Spleen (tissue), 11 donors: ENCODE data around the gene CHID1. TPM values are rescaled to one million over a fixed set of nuclear protein-coding genes. Genes with fewer than 3 reads are reported as not detected.

Experiments
- DNase-seq: peaks from one replicate; pipeline ENCODE4 v3.0.0-alpha.2; 2020
- H3K27ac ChIP-seq, 8 donors: fragments of 200-600 bp; sonication (generic) in 7 of 8; 1 replicate in 4 of 8; 2 replicates in 4 of 8; pipeline versions ENCODE4 v1.5.0 to v1.8.0; 2016 to 2021; ENCODE audit warnings: inconsistent platforms in 4 of 8, mild to moderate bottlenecking in 4 of 8, moderate library complexity in 1 of 8
- H3K27me3 ChIP-seq, 7 donors: fragments of 200-600 bp; sonication (generic) in 6 of 7; replicated peaks in 1 of 7; 1 replicate in 4 of 7; 2 replicates in 3 of 7; pipeline versions ENCODE4 v1.5.0 to v1.8.0; 2016 to 2021; ENCODE audit warnings: inconsistent platforms in 3 of 7, mild to moderate bottlenecking in 1 of 7
- H3K36me3 ChIP-seq, 6 donors: fragments of 200-600 bp; sonication (generic) in 5 of 6; 1 replicate in 4 of 6; 2 replicates in 2 of 6; pipeline versions ENCODE4 v1.5.0 to v1.8.0; 2016 to 2021; ENCODE audit warnings: inconsistent platforms in 2 of 6
- H3K4me1 ChIP-seq, 6 donors: fragments of 200-600 bp; sonication (generic) in 5 of 6; 1 replicate in 3 of 6; 2 replicates in 3 of 6; pipeline versions ENCODE4 v1.5.0 to v1.8.0; 2016 to 2021; ENCODE audit warnings: inconsistent platforms in 3 of 6
- H3K4me3 ChIP-seq, 8 donors: fragments of 200-600 bp; sonication (generic) in 7 of 8; 1 replicate in 4 of 8; 2 replicates in 4 of 8; pipeline versions ENCODE4 v1.5.0 to v1.8.0; 2016 to 2021; ENCODE audit warnings: inconsistent platforms in 4 of 8, mild to moderate bottlenecking in 4 of 8, moderate library complexity in 2 of 8
- H3K9me3 ChIP-seq, 8 donors: fragments of 200-600 bp; sonication (generic) in 7 of 8; 1 replicate in 4 of 8; 2 replicates in 4 of 8; pipeline versions ENCODE4 v1.5.0 to v1.8.0; 2016 to 2021; ENCODE audit warnings: inconsistent platforms in 4 of 8
- POLR2A ChIP-seq, 3 donors: fragments of 450-650 bp; IDR thresholded peaks; one replicate each; pipeline ENCODE4 v1.5.1; 2017; ENCODE audit warnings: antibody characterized with exemption in 3 of 3, mild to moderate bottlenecking in 1 of 3
- POLR2AphosphoS5 ChIP-seq, 3 donors: sonication (generic); formaldehyde crosslinking; IDR thresholded peaks; one replicate each; pipeline ENCODE4 v1.5.1; 2017; ENCODE audit warnings: antibody characterized with exemption in 3 of 3
- WGBS, 5 donors: extraction: QIAGEN DNeasy Blood & Tissue Kit in 3 of 5; methylation state at CpG; one replicate each; pipeline versions ENCODE4 v1.1.5 to v1.1.7; 2013 to 2018; 5-methylcytosine and 5-hydroxymethylcytosine counted together
- intact Hi-C: fragments of 100-400 bp; cut with DNase I; formaldehyde crosslinking; loops from one replicate; pipeline ENCODE4 v1.15.0; 2023; ENCODE audit warnings: low total_unique reads
- polyA plus RNA-seq, 3 donors: library from polyadenylated mRNA; stranded (reverse); fragments of 200-250 nt; gene quantifications; one replicate each; pipeline ENCODE4 v1.2.1, GENCODE V29; 2013
- total RNA-seq, 7 donors: library from RNA; depleted of rRNA in 3 of 7; stranded (reverse); fragments of >200 nt in 3 of 7; fragmentation: NEBNext Ultra II Directional in 4 of 7; extraction: Animal tissue kit (Norgen Biotek cat#: 25700) in 4 of 7; gene quantifications; one replicate each; pipeline versions ENCODE4 v1.1.0 to v1.2.1, GENCODE V29; 2016 to 2021
- TF ChIP-seq, protein P1 (sequence below), 11 experiments: fragments of 200-600 bp in 7 of 11; fragments of 450-650 bp in 4 of 11; sonication (generic) in 4 of 11; IDR thresholded peaks in 8 of 11; conservative IDR thresholded peaks in 3 of 11; 1 replicate in 7 of 11; 2 replicates in 4 of 11; pipeline versions ENCODE4 v1.4.0 to v1.8.0; 2016 to 2021; ENCODE audit warnings: antibody characterized with exemption in 11 of 11, inconsistent platforms in 4 of 11, mild to moderate bottlenecking in 1 of 11
- donor health status: healthy with polysubstance abuse.
- donor health status: DM: no; HTN: no; CAD: no; lungs with moderate emphysema.
- donor health status: DM: no; HTN: no; CAD: no.
- donor health status: Bipolar disorder and iron deficiency.
- donor health status: healthy.
- donor health status: DM: no; HTN: no; CAD: no.
- donor health status: DM: yes; HTN: yes; CAD: no.

CHID1 gene
- total and polyA plus RNA-seq, 10 donors: 37.2 to 218 (median 117) TPM

DNA sequence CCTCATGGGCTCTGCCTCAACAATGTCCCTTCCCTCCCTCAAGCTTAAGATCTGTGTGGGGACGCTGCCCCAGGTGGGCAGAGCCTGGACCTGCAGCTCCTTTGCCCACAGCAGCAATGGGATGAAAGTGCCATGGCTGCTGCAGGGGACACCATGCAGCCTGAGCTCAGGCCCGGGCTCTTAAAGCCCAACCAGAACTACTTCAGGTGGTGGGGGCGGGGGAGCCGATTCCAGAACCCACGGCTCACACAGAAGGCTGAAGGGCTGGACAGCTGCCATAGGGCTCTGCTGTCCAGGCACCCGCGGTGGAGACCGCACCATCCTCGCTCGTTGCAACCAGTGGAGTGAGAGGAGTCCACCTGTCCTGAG lies 12.5 kb downstream of the CHID1 start:
- H3K9me3 ChIP-seq: no peaks in the 10 kb centered on the region
- H3K27ac ChIP-seq: peak overlapping the region in 3 of 8 donors; percentile 25 to 40 (median 36)
- intact Hi-C loops: no loop called here
- H3K4me1 ChIP-seq: no peaks in the 10 kb centered on the region
- H3K36me3 ChIP-seq: peaks cover 11 to 84% (median 58%) of the 10 kb centered on the region in 6 donors
- no peak overlapping the region for H3K4me3 ChIP-seq
- H3K27me3 ChIP-seq: no peaks in the 10 kb centered on the region
- TF ChIP-seq POLR2AphosphoS5 (IDR thresholded peaks at IDR 0.05): no peak
- TF ChIP-seq POLR2A (IDR thresholded peaks at IDR 0.05): no peak
- TF ChIP-seq, protein P1, sequence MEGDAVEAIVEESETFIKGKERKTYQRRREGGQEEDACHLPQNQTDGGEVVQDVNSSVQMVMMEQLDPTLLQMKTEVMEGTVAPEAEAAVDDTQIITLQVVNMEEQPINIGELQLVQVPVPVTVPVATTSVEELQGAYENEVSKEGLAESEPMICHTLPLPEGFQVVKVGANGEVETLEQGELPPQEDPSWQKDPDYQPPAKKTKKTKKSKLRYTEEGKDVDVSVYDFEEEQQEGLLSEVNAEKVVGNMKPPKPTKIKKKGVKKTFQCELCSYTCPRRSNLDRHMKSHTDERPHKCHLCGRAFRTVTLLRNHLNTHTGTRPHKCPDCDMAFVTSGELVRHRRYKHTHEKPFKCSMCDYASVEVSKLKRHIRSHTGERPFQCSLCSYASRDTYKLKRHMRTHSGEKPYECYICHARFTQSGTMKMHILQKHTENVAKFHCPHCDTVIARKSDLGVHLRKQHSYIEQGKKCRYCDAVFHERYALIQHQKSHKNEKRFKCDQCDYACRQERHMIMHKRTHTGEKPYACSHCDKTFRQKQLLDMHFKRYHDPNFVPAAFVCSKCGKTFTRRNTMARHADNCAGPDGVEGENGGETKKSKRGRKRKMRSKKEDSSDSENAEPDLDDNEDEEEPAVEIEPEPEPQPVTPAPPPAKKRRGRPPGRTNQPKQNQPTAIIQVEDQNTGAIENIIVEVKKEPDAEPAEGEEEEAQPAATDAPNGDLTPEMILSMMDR (IDR thresholded peaks at IDR 0.05 in 8 of 11, conservative IDR thresholded peaks at IDR 0.05 in 3 of 11): peak in 1 of 11 experiments; percentile 29
- 82 to 88% (median 86%) methylated on average over 8 to 10 of the region's 10 CpGs for WGBS, 5 donors
- no peak for DNase-seq

DNA sequence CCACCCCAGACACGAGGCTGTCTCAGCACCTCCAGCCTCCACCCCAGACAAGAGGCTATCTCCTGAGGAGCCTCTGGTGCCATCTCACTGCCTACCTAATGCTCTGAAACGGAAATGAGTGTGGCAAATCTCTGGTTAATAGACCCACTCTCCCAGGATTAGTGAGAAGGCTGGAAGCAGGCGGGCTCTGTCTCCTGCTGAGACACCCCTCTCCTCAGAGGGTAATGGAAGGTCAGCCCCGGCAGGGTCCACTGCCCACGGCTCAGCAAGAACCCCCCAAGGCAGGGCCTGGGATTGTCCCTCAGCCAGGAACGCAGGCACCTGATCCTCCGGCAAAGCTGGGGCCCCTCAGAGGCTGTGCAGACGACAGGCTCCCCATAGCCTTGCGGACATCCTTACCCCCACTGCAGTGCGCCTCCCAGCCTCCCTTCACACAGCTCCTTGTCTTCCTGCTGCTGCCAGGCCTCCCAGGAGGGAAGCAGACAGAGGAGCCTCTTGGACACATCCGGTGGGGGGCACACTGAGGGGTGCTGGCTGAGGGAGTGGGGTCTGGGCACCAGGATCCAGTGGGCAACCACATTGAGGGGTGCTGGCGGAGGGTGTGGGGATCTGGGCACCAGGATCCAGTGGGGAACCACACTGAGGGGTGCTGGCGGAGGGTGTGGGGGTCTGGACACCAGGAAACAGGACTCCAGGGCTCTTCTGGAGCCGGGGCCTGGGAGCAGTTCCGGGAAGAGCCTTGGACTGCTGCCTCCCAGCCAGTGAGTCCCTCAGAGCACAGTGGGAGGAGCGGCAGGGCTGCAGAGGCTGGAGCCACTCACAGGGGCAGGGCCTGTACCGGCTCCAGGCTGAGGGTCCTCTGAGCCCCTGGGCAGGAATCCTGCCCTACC lies 13.1 kb downstream of the CHID1 start:
- intact Hi-C loops: no loop called here
- Histone ChIP-seq H3K4me1 (no peaks in the 10 kb centered on the region), H3K27ac (peak overlapping the region in 4 of 8 donors; percentile 25 to 52 (median 38)), H3K9me3 (no peaks in the 10 kb centered on the region), H3K36me3 (peaks cover 11 to 84% (median 52%) of the 10 kb centered on the region in 6 donors), H3K27me3 (no peaks in the 10 kb centered on the region), H3K4me3 (no peak overlapping the region)
- DNase-seq: no peak
- 72 to 93% (median 88%) methylated on average over 10 to 17 of the region's 17 CpGs for WGBS, 5 donors
- TF ChIP-seq POLR2AphosphoS5 (IDR thresholded peaks at IDR 0.05) (no peak), POLR2A (IDR thresholded peaks at IDR 0.05) (no peak)
- TF ChIP-seq, protein P1 (IDR thresholded peaks at IDR 0.05 in 8 of 11, conservative IDR thresholded peaks at IDR 0.05 in 3 of 11): no peak

DNA sequence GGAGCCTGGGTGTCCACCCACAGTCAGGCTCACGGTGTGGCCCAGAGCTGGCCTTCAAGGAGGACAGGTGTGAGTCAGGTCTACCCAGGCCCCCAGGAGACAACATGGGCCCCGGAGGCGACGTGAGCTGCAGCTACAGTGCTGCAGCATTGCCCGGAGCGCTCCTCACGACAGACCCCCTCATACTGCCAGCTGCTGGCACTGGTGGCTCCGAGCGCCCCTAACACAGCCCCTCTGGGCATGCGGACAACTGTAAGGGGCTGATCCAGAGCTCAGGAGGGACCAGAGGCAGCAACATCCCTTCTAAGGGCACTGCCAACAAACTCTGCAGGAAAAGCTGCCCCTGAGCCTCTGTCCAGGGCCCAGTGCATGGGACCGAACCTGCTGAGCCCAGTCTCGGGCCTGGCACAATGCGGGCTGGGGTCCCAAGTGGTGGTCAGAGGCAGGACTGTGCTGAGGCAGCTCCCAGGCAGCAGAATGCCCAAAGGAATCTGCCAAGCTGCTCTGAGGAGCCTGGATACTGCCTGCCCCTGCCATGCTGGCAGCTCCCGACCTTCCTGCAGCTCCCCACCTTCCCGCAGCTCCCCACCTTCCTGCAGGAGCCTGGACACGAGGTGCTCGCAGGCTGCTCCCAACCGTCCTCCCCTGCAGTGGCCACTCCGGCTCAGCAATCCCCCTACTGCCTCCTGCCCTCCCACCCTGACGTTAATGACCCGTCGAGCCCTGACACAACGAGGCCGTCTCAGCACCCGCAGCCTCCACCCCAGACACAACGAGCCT lies 15.1 kb downstream of the CHID1 start:
- peaks cover 0 to 5% (median 0%) of the 10 kb centered on the region in 6 donors for H3K4me1 ChIP-seq
- 85 to 96% (median 89%) methylated on average over 18 to 26 of the region's 26 CpGs for WGBS, 5 donors
- TF ChIP-seq POLR2AphosphoS5 (IDR thresholded peaks at IDR 0.05): no peak
- TF ChIP-seq, protein P1 (IDR thresholded peaks at IDR 0.05 in 8 of 11, conservative IDR thresholded peaks at IDR 0.05 in 3 of 11): no peak
- no peak for TF ChIP-seq POLR2A (IDR thresholded peaks at IDR 0.05)
- H3K36me3 ChIP-seq: peaks cover 2 to 82% (median 36%) of the 10 kb centered on the region in 6 donors
- no peaks in the 10 kb centered on the region for H3K9me3 ChIP-seq
- H3K27me3 ChIP-seq: no peaks in the 10 kb centered on the region
- H3K4me3 ChIP-seq: no peak overlapping the region
- H3K27ac ChIP-seq: no peak overlapping the region
- intact Hi-C loops: no loop called here
- DNase-seq: no peak
